ENCODE data around the gene OR7A17. TPM values are rescaled to one million over a fixed set of nuclear protein-coding genes. Genes with fewer than 3 reads are reported as not detected.

Gene OR7A17
- polyA plus RNA-seq (ENCODE audit: insufficient read length in 10 of 10) = under 1 TPM in 3 of 10 donors, not detected in 7; 0.04 to 0.07 (median 0.07) TPM
- long read RNA-seq, donor 1 = 0 reads
- long read RNA-seq, donor 2 = 0 reads
- long read RNA-seq, donor 3 = 0 reads
- long read RNA-seq, donor 4 = 0 reads
- long read RNA-seq, donor 5 = 0 reads
- long read RNA-seq, donor 6 = 0 reads
- long read RNA-seq, donor 7 = 0 reads
- long read RNA-seq, donor 8 = 0 reads
- long read RNA-seq, donor 9 = 0 reads

- DNase-seq = no peak
These were observed at the start of gene OR7A17 for GRCh38 chr19:14886032-14886431. Gene OR7A17, minus strand, starts transcription at chr19:14886132. Its CDS starts 4,777 bp downstream, at chr19:14881355.

GRCh38 chr19:14933506-14933905 lies 47.6 kb upstream of the OR7A17 start:
- DNase-seq = no peak

GRCh38 chr19:14916848-14917247 lies 30.9 kb upstream of the OR7A17 start:
- DNase-seq = no peak

- no peak for DNase-seq
These were observed 29.2 kb upstream of the OR7A17 start for GRCh38 chr19:14915116-14915515.

GRCh38 chr19:14906711-14907110 lies 20.8 kb upstream of the OR7A17 start:
- DNase-seq = no peak

- DNase-seq = no peak
These were observed 15.8 kb upstream of the OR7A17 start for GRCh38 chr19:14901675-14902260.

GRCh38 chr19:14890643-14891379 lies 4.9 kb upstream of the OR7A17 start:
- DNase-seq = peak in 2 of 3 donors; percentile 11 to 34

- DNase-seq = no peak
These were observed 4.2 kb upstream of the OR7A17 start for GRCh38 chr19:14889994-14890642.

- peak in 2 of 3 donors; percentile 12 to 47 for DNase-seq
These were observed 14.2 kb downstream of the OR7A17 start for GRCh38 chr19:14871619-14872230.

- no peak for DNase-seq
These were observed 17.4 kb downstream of the OR7A17 start for GRCh38 chr19:14868497-14868896.

GRCh38 chr19:14848822-14849221 lies 37.1 kb downstream of the OR7A17 start, which contains the start of gene OR7A10:
Gene OR7A10, minus strand, starts transcription at chr19:14848922. Its CDS starts 7,045 bp downstream, at chr19:14841877.
- no peak for DNase-seq

- DNase-seq = peak in 2 of 3 donors; percentile 6 to 42
These were observed 42.4 kb downstream of the OR7A17 start for GRCh38 chr19:14843578-14843977.

GRCh38 chr19:14843169-14843568 lies 42.8 kb downstream of the OR7A17 start:
- DNase-seq = no peak

GRCh38 chr19:14840206-14840605 lies 45.7 kb downstream of the OR7A17 start:
- no peak for DNase-seq

GRCh38 chr19:14837391-14837790 lies 48.5 kb downstream of the OR7A17 start:
- DNase-seq = no peak

- peak in 1 of 3 donors; percentile 52 for DNase-seq
These were observed 50.9 kb downstream of the OR7A17 start, which contains the start of the genes OR7A5 and OR7C1 for GRCh38 chr19:14835011-14835410. Gene OR7A5, minus strand, starts transcription at chr19:14835185. Its CDS starts 6,944 bp downstream, at chr19:14828241. Gene OR7C1, minus strand, starts transcription at chr19:14835185. Its CDS starts 35,049 bp downstream, at chr19:14800136.

- no peak for DNase-seq
These were observed 55.2 kb downstream of the OR7A17 start for GRCh38 chr19:14830702-14831101.

All from muscle of back (tissue), 13 donors.